GM19467 (cell line): ENCODE data around the gene GNAS.
"Not testable (repeated sequence)": the region's sequence is repeated elsewhere in the genome, so short reads cannot be mapped to it uniquely, and the experiment has no call there.

ENCODE experiments used
- ATAC-seq: cut with Tn5 transposase; IDR thresholded peaks from one replicate; pipeline ENCODE4 v1.9.1; 2021; ENCODE audit warnings: mild to moderate bottlenecking, moderate library complexity; ENCODE audit not compliant: unreplicated experiment

The GNAS gene

GRCh38 chr20:58828136-58828535 is 24.4 kb upstream of the GNAS start:
- ATAC-seq, result no peak

DNA sequence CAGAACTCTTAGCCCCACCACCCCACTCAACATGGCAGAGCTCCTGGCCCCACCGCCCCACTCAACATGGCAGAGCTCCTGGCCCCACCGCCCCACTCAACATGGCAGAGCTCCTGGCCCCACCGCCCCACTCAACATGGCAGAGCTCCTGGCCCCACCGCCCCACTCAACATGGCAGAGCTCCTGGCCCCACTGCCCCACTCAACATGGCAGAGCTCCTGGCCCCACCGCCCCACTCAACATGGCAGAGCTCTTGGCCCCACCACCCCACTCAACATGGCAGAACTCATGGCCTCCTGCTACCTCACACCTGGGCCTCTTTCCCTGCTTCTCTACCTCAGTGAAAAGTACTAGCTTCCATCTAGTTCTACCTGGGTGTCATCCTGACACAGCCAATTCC is 23.7 kb upstream of the GNAS start:
- ATAC-seq, result not testable (repeated sequence)

- ATAC-seq, result no peak
Observed at GRCh38 chr20:58829531-58829941, 23.0 kb upstream of the GNAS start.

DNA sequence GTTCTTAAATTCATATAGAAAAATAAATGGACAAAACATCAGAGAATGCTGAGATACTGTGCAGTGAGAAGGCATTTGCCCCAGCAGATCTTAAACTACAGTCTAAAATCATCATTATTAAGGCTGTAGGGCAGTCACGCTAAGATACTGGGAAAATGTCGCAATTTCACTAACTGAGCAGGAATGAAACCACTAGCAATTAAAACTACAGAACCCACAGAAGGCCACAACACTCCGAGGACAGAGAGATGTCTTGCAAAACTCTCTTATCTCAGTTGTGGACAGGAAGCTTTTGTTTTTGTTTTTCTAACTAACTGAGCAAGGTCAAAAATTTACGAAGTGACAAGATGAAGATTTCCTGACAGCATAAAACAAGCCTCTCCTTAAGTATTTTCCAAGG is 20.1 kb upstream of the GNAS start:
- ATAC-seq, result no peak

GRCh38 chr20:58833921-58834320 is 18.6 kb upstream of the GNAS start:
- no peak for ATAC-seq

DNA sequence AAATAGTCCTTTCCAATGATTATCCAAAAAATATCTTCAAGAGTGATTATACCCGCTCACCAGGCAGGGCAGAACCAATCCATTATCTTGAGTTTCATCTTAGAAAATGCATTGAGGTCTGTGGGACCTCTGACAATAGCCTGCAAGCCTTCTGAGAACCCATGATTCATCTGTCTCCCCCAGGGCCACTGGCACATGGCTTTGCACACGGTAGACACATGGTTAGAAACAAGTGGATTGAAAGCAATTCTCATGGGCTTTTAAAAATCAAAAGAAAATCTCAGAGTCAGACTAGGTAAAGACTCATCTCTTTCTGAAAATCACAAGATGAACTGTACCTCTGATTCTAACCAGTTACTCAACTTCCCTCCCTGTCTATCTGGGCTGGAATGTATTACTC is 17.3 kb upstream of the GNAS start:
- ATAC-seq, result no peak

DNA sequence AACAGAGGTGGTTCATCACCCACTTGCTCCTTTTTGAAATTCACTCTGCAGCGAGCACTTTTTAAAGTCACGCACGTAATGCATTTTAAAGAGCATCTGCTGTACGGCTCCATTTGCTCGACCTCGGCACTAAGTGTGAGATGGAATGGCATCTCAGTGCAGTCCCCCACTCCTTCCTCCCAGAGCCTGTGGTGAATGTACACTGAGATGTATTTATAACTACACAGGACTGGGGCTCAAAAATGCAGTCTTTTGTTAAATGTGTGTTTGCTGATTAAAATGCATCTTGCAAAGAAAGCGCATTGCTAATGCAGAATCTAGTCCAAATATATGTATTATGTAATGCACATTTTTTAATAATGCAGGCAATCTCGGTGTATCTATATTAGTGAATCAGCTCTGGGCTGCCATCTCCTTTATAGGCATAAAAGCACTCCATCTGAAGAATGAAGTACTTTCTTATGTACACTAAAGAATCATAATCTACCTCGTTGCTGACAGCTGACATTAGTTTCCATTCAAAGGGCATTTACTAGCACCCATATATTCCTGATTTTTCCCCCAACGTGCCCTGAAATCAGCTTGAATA is 15.8 kb upstream of the GNAS start:
- ATAC-seq, result no peak

DNA sequence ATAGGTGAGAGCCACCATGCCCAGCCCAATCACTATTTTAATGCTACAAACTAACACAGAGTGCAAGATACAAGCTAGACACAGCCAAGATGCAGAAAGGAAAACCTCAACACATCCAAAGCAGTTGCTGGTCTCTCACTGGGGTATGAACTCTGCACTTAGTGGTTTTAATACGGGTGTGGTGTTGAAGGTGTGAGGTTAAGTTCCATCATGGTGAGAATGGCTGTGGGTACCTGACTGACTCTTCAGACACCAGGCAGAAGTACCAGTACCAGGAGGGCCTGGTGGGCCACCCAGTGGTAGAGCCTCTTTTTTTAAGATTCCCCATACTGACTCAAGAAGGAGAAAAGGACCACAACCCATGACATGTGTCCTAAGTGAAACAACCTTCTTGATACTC is 14.8 kb upstream of the GNAS start:
- ATAC-seq, result no peak

DNA sequence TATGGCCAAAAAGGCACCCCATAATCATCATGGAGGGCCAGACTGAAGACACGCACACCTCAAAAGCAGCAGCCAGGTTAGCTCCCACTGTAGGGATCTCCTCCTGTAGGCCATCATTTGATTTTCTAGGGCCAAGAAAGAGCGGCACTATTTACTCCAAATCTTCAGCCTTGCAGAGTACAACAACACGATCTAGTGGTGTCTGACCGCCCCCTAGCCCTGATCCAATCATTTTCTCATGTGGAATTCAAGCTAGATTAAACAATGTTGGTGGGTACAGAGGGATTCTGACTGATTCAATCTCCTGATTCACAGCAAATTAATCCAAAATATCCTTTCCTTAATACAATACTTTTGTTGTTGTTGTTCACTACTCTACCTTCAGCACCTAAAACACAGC is 14.3 kb upstream of the GNAS start:
- no peak for ATAC-seq

GRCh38 chr20:58839474-58839874 is 13.0 kb upstream of the GNAS start:
- no peak for ATAC-seq

- ATAC-seq, result no peak
Observed at GRCh38 chr20:58839991-58840747, 12.3 kb upstream of the GNAS start.

- ATAC-seq, result no peak
Observed at GRCh38 chr20:58840816-58841538, 11.5 kb upstream of the GNAS start.

DNA sequence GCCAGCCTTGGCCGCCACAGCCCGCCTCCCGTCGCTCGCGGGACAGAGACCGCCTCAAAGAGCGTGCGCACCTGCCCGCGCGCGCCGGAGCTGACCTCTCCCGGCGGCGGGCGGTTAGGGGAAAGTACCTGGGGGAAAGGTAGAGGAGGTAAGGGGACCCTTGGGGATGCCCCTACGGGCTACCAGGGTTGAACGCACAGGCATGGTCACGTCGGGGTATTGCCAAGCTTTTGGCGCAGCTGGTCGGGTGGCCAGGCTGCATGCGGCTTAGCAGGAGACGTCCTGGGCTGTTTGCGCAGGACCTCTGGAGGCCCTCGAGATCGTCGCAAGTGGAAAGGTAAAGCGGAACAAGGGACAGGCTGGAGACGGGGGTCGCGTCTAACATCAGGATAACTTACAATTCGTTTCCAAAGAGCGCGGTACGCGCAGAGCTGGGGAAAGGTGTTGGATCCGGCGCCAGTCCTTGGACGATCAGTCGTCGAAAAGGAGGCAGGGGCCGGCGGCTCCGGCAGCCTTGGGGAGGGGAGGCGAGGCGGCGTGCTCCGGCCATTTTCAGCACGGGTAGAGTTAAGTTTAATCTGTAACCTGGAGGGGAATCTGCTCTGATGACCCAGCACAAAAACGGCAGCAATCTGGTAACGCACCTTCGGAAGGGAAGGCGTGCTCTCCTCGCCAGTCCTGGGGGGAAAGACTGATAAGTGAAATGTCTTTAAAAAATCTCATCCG is 10.8 kb upstream of the GNAS start:
- no peak for ATAC-seq

GRCh38 chr20:58842276-58842675 is 10.2 kb upstream of the GNAS start:
- no peak for ATAC-seq

- no peak for ATAC-seq
Observed at GRCh38 chr20:58843128-58843556, 9.4 kb upstream of the GNAS start.

- ATAC-seq, result no peak
Observed at GRCh38 chr20:58845706-58846105, 6.8 kb upstream of the GNAS start.

DNA sequence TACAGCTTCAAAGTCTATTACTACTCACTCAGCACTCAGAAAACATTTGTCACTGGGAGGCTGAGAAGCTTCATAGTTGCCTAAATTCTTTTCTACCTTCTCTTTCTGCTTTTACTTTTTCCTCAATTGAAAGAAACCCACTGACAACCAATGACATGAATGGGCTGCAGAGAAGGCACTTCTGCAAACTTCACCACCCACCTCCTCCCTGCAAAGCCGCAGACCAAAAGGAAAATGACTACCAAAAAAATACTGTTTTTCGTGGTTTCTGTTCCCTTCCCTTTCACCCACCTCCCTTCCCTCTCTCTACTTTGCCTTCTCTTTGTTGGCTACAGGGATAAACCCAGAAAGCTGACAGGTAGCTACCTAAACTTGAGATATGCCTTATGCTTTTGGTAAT is 5.1 kb upstream of the GNAS start:
- no peak for ATAC-seq

DNA sequence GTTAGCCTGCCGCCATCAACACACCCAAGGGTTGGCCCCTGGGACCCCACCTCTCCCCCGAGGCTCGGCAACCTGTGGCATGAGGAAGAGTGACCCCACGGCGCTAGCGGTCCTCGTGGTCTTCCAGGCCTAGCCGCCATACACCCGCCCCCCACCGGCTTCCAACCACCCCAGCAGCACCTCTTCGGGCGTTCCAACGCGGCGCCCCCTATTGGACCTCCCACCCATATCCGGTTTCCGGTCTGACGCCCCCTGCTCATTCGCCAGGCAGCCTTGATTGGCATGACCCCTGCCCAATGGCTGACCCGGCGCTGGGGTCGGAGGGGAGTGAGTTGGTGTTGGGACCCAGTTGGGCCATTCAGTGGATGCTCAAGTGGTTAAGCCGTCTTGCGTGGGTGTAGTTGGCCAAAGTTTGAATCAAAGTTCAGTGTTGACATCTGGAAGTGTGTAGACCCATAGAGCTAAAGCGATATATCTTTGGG is 1.8 kb upstream of the GNAS start, which contains the start of gene GNAS-AS1:
Gene GNAS-AS1 (minus strand): TSS at position 210 of the 482 bp plus-strand sequence.
- peak; percentile 88 for ATAC-seq

GRCh38 chr20:58851221-58851968 is 1.1 kb upstream of the GNAS start:
- no peak for ATAC-seq

DNA sequence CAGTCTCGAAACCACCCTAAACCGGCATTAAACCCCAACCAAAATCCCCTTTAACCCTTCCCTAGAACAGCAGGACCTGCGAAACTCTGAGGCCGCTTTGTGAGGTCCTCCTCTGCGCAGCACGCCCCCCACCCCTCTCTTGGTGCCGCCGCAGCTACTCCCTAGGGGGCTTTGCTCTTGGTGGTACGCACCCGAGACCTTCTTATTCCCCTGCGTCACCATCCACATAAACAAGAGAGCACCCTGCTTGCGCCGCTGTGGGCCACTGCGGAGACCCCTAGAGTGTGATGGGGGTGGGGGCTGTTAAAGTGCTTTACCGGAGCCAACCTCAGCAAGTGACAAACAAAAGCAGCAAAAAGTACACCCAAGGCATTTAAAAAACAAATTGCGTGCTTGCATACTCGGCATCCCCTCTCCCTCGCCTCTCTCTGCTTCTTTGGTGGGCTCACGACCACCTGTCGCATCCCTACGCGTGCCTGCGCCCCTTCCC is 502 bp upstream of the GNAS start:
- ATAC-seq, result no peak
